ENCODE measurements around the gene CDH6.

CDH6 gene

GRCh38 chr5:31196309-31196708, 2.8 kb downstream of the CDH6 start:
- no peak for DNase-seq (ENCODE audit: low read depth)
- TF ChIP-seq, protein P1, sequence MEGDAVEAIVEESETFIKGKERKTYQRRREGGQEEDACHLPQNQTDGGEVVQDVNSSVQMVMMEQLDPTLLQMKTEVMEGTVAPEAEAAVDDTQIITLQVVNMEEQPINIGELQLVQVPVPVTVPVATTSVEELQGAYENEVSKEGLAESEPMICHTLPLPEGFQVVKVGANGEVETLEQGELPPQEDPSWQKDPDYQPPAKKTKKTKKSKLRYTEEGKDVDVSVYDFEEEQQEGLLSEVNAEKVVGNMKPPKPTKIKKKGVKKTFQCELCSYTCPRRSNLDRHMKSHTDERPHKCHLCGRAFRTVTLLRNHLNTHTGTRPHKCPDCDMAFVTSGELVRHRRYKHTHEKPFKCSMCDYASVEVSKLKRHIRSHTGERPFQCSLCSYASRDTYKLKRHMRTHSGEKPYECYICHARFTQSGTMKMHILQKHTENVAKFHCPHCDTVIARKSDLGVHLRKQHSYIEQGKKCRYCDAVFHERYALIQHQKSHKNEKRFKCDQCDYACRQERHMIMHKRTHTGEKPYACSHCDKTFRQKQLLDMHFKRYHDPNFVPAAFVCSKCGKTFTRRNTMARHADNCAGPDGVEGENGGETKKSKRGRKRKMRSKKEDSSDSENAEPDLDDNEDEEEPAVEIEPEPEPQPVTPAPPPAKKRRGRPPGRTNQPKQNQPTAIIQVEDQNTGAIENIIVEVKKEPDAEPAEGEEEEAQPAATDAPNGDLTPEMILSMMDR (conservative IDR thresholded peaks at IDR 0.05; ENCODE audit: low read length), result no peak
- H3K4me3 ChIP-seq (ENCODE audit: low read length), result no peak overlapping the region

DNA sequence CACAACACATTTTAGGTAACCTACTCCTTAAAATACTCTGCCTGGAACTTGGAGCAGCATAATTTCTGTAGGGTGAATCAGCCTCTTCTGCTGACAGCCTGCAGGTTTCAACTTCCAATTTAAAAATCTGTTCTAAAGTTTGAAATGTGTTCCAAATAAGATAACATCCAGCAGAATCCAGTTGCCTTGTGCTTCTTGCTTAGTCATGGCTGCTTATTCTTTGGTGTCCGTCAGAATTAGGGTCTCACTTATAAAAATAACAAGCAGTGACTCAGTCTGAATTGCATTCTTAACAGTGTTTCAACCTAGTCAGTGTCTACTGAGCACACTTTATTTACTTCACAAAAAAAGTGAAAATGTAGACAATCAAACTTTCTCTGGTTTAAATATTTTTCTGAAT, 3.7 kb downstream of the CDH6 start:
- no peak for DNase-seq (ENCODE audit: low read depth)
- H3K4me3 ChIP-seq (ENCODE audit: low read length), result no peak overlapping the region
- TF ChIP-seq, protein P1 (conservative IDR thresholded peaks at IDR 0.05; ENCODE audit: low read length), result no peak

- no peak for DNase-seq (ENCODE audit: low read depth)
- H3K4me3 ChIP-seq (ENCODE audit: low read length), result no peak overlapping the region
- TF ChIP-seq, protein P1 (conservative IDR thresholded peaks at IDR 0.05; ENCODE audit: low read length), result no peak
Observed at GRCh38 chr5:31204958-31205357, 11.5 kb downstream of the CDH6 start.

DNA sequence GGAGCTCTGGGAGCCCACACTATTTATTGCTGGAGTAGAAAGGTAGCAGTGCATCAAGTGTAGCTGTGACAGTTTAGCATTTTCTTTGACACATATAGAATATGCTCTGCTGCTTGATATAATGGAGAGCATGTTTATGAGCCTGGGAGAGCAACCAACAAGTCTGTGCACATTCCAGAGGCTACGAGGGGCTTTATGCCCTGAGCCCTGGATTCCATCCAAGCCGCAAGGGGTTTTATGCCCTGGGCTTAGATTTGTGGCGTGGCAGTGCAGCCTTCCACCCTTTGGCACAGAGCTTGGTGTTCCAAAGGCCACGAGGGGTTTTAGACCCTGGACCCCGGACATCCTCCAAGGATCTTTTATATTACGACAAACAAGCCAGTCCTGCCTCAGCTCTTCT, 14.6 kb downstream of the CDH6 start:
- DNase-seq (ENCODE audit: low read depth), result no peak
- H3K4me3 ChIP-seq (ENCODE audit: low read length), result no peak overlapping the region
- TF ChIP-seq, protein P1 (conservative IDR thresholded peaks at IDR 0.05; ENCODE audit: low read length), result no peak

DNA sequence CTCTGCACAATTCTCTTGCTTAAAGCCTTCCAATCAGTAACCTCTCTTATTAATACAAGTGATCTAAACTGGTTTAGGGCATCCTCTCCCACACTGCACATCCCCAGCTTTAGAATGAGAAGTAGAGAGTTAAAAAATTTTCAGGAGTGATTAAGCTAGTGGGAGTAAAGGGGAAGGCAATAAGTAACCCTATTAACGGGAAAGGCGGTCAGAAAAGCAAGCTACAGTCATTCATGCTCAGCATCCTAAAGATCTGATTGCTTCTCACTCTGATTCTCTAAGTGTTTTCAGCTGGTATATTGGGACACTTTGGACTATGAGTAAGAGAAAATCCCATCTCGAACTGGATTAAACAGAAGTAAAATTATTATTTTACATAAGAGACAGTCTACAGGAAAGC, 15.8 kb downstream of the CDH6 start:
- TF ChIP-seq, protein P1 (conservative IDR thresholded peaks at IDR 0.05; ENCODE audit: low read length), result no peak
- no peak for DNase-seq (ENCODE audit: low read depth)
- H3K4me3 ChIP-seq (ENCODE audit: low read length), result no peak overlapping the region

DNA sequence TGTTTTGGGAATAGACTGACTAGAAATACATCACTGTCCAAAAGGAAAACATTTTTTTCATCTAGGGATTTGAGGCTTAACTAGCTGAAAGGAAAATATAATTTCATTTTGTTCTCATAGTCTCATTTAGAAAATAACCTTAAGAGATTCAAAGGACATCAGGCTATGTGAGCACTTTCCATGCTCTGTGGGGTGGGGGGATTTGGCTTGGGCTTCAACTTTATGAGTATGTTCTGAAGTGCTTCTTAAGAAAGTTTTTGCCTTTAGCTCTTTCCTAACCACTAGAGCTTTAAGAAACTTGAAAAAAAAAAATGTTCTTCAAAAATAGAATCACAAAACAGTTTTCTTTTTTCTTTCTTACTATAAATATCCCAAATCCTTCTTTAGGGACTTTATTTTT, 17.6 kb downstream of the CDH6 start:
- no peak overlapping the region for H3K4me3 ChIP-seq (ENCODE audit: low read length)
- TF ChIP-seq, protein P1 (conservative IDR thresholded peaks at IDR 0.05; ENCODE audit: low read length), result no peak
- no peak for DNase-seq (ENCODE audit: low read depth)

- TF ChIP-seq, protein P1 (conservative IDR thresholded peaks at IDR 0.05; ENCODE audit: low read length), result no peak
Observed at GRCh38 chr5:31213257-31213656, 19.8 kb downstream of the CDH6 start.

More at GRCh38 chr5:31213257-31213656, 19.8 kb downstream of the CDH6 start:
- no peak for DNase-seq (ENCODE audit: low read depth)
- H3K4me3 ChIP-seq (ENCODE audit: low read length), result no peak overlapping the region
